22Rv1 (cell line): ENCODE results near the gene TGFBR3.

ENCODE experiments used
- H3K27ac ChIP-seq: fragments of 450-650 bp; 2 replicates; pipeline ENCODE4 v1.5.1; 2017
- ZFX ChIP-seq: fragments of 450-650 bp; IDR thresholded peaks from 2 replicates; pipeline ENCODE4 v1.6.1; 2017; ENCODE audit warnings: antibody characterized with exemption, borderline replicate concordance
- TF ChIP-seq, protein P1 (sequence below): fragments of 450-650 bp; IDR thresholded peaks from 2 replicates; pipeline ENCODE4 v1.5.1; 2017; ENCODE audit warnings: mild to moderate bottlenecking

Gene TGFBR3

GRCh38 chr1:91689641-91690481 is 196.1 kb downstream of the TGFBR3 start:
- H3K27ac ChIP-seq, result no peak overlapping the region
- TF ChIP-seq, protein P1, sequence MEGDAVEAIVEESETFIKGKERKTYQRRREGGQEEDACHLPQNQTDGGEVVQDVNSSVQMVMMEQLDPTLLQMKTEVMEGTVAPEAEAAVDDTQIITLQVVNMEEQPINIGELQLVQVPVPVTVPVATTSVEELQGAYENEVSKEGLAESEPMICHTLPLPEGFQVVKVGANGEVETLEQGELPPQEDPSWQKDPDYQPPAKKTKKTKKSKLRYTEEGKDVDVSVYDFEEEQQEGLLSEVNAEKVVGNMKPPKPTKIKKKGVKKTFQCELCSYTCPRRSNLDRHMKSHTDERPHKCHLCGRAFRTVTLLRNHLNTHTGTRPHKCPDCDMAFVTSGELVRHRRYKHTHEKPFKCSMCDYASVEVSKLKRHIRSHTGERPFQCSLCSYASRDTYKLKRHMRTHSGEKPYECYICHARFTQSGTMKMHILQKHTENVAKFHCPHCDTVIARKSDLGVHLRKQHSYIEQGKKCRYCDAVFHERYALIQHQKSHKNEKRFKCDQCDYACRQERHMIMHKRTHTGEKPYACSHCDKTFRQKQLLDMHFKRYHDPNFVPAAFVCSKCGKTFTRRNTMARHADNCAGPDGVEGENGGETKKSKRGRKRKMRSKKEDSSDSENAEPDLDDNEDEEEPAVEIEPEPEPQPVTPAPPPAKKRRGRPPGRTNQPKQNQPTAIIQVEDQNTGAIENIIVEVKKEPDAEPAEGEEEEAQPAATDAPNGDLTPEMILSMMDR, result no peak
- no peak for TF ChIP-seq ZFX

- TF ChIP-seq, protein P1, result no peak
- no peak for TF ChIP-seq ZFX
Measured at GRCh38 chr1:91687452-91687851, 198.5 kb downstream of the TGFBR3 start.

GRCh38 chr1:91685994-91686393 is 200.0 kb downstream of the TGFBR3 start:
- no peak overlapping the region for H3K27ac ChIP-seq
- TF ChIP-seq, protein P1, result no peak
- TF ChIP-seq ZFX, result no peak

More at GRCh38 chr1:91687452-91687851, 198.5 kb downstream of the TGFBR3 start:
- no peak overlapping the region for H3K27ac ChIP-seq

DNA sequence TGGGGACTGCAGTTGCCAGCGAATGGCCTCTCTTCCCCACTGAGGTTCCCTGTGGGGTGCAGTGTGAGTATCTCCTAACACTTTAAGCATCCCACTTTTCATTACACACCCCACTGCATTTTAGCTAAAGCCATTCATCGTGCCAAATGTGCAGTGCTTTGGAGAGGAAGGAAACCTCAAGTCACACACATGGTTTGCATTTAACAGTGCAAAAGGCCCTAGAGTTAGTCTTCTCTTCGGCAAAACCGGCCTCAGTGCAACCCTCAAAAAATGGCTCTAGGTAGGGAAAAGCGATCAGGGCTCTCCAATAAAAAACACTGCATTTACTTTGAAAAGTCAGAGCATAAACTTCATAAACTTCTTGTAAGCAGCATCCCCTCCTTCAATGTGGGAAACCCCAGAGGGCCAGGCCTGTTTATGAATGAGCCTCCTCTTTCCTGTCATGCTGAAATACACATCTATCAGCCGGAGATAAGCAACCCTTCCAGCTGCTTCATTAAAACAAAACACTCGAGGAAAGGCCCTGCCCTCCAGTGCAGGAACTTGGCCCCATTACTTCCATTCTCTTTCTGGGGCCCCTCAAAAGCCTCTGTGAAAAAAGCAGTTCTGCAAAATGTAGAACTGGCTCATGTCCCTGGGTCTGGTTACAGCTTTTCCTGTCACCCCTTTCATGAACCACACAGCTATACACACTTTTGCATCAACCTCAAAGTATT is 201.3 kb downstream of the TGFBR3 start:
- no peak for TF ChIP-seq ZFX
- TF ChIP-seq, protein P1, result no peak
- H3K27ac ChIP-seq, result no peak overlapping the region

- no peak for TF ChIP-seq ZFX
- TF ChIP-seq, protein P1, result no peak
- H3K27ac ChIP-seq, result no peak overlapping the region
Measured at GRCh38 chr1:91683598-91683951, 202.4 kb downstream of the TGFBR3 start.

DNA sequence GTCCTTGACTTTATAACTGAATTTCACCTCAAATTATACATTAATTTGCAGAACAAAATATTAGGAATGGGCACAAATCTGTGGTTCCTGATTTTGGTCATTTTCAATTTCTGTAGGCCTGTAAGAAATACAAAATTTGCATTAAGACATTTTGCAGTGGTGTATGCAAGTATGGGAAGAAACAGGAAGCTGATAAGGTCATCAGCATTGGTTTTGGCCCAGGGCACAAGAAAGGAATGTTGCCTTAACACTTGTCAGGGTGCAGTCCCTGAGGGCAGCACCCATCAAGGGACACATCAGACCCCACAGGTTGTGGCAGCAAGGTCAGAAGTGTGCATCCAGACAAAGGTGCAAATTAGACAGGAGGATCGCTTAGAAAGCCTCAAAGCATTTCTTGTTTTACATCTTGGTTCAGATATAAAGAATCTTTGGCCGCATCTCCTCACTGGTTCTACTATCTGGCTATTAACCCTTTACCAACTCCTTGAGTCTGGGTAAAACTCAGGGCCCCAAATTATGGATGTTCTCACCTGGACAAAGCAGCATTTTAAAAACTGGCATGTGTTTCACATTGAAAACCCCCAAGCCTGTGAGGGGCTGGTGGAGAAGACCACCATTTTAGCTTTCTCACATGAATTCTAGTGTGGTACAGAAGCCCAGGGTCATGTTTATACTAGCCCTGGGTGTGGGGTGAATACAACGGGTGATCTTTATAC is 202.9 kb downstream of the TGFBR3 start:
- TF ChIP-seq, protein P1, result no peak
- no peak for TF ChIP-seq ZFX
- H3K27ac ChIP-seq, result no peak overlapping the region
